Upper lobe of left lung (tissue), 6 donors: ENCODE data around the gene CSK. TPM values are rescaled to one million over a fixed set of nuclear protein-coding genes. Genes with fewer than 3 reads are reported as not detected.

ENCODE experiments used
- ATAC-seq, 2 donors: fragments of 200-7000 bp; cut with Tn5 transposase; one replicate each; pipeline ENCODE4 v1.9.1; 2022; ENCODE audit warnings: mild to moderate bottlenecking in 2 of 2, moderate library complexity in 2 of 2; ENCODE audit not compliant: low FRiP score in 2 of 2
- DNase-seq, 2 donors: peaks; one replicate each; pipeline ENCODE4 v3.0.0-alpha.2; 2019 to 2020
- H3K27ac ChIP-seq, 4 donors: fragments of 200-600 bp; sonication (generic); one replicate each; pipeline ENCODE4 v1.5.1; 2016 to 2019
- H3K27me3 ChIP-seq, 4 donors: fragments of 200-600 bp; sonication (generic); one replicate each; pipeline ENCODE4 v1.5.1; 2017 to 2019
- H3K36me3 ChIP-seq, 4 donors: fragments of 200-600 bp; sonication (generic); one replicate each; pipeline ENCODE4 v1.5.1; 2016 to 2019
- H3K4me1 ChIP-seq, 4 donors: fragments of 200-600 bp; sonication (generic); one replicate each; pipeline ENCODE4 v1.5.1; 2018 to 2019
- H3K4me3 ChIP-seq, 4 donors: fragments of 200-600 bp; sonication (generic); one replicate each; pipeline ENCODE4 v1.5.1; 2017 to 2019; ENCODE audit warnings: mild to moderate bottlenecking in 2 of 4, moderate library complexity in 1 of 4
- H3K9me3 ChIP-seq, 4 donors: fragments of 200-600 bp; sonication (generic); one replicate each; pipeline ENCODE4 v1.5.1; 2018 to 2019
- CTCF ChIP-seq, 6 experiments: fragments of 450-650 bp in 4 of 6; fragments of 200-600 bp in 2 of 6; sonication (generic) in 2 of 6; IDR thresholded peaks; one replicate each; pipeline ENCODE4 v1.5.1; 2016 to 2019; ENCODE audit warnings: antibody characterized with exemption in 6 of 6
- EP300 ChIP-seq, 4 donors: sonication (generic); formaldehyde crosslinking; IDR thresholded peaks; one replicate each; pipeline ENCODE4 v1.5.1; 2017; ENCODE audit warnings: antibody characterized with exemption in 4 of 4, control low read depth in 2 of 4
- POLR2A ChIP-seq, 4 donors: fragments of 450-650 bp; IDR thresholded peaks; one replicate each; pipeline ENCODE4 v1.5.1; 2016 to 2017; ENCODE audit warnings: antibody characterized with exemption in 4 of 4, mild to moderate bottlenecking in 2 of 4
- POLR2AphosphoS5 ChIP-seq, 2 donors: sonication (generic); formaldehyde crosslinking; IDR thresholded peaks; one replicate each; pipeline ENCODE4 v1.5.1; 2017; ENCODE audit warnings: antibody characterized with exemption in 2 of 2
- WGBS, 2 donors: methylation state at CpG; one replicate each; pipeline ENCODE4 v1.1.5; 2017 to 2018; 5-methylcytosine and 5-hydroxymethylcytosine counted together
- total RNA-seq, 6 donors: library from RNA; depleted of rRNA in 4 of 6; stranded (reverse); fragments of >200 nt in 4 of 6; gene quantifications; one replicate each; pipeline versions ENCODE4 v1.1.0 to v1.2.1, GENCODE V29; 2016 to 2021
- donor health status: DM: no; HTN: no; CAD: no; lungs with moderate emphysema.
- donor health status: DM: no; HTN: yes; CAD: no; lungs with severe emphysema.

Gene CSK
- total RNA-seq, 6 donors from 2014 or later, result 32.7 to 104 (median 64.8) TPM

GRCh38 chr15:74817370-74817737 is 35.5 kb downstream of the CSK start:
- no peaks in the 10 kb centered on the region for H3K9me3 ChIP-seq
- H3K4me1 ChIP-seq, result peaks cover 0 to 6% (median 1%) of the 10 kb centered on the region in 4 donors
- 34 to 75% methylated on average over 4 to 9 of the region's 9 CpGs for WGBS, 2 donors
- H3K27me3 ChIP-seq, result no peaks in the 10 kb centered on the region
- H3K4me3 ChIP-seq, result no peak overlapping the region
- ATAC-seq (no peak), DNase-seq (no peak)
- H3K36me3 ChIP-seq, result no peaks in the 10 kb centered on the region
- TF ChIP-seq EP300 (IDR thresholded peaks at IDR 0.05), result no peak
- no peak for TF ChIP-seq POLR2A (IDR thresholded peaks at IDR 0.05)
- TF ChIP-seq CTCF (IDR thresholded peaks at IDR 0.05), result no peak
- no peak for TF ChIP-seq POLR2AphosphoS5 (IDR thresholded peaks at IDR 0.05)
- H3K27ac ChIP-seq, result no peak overlapping the region

- no peaks in the 10 kb centered on the region for H3K27me3 ChIP-seq
- DNase-seq, result no peak
- TF ChIP-seq POLR2A (IDR thresholded peaks at IDR 0.05) (no peak), CTCF (IDR thresholded peaks at IDR 0.05) (no peak)
- H3K4me1 ChIP-seq, result peaks cover 0 to 6% (median 1%) of the 10 kb centered on the region in 4 donors
- H3K9me3 ChIP-seq, result no peaks in the 10 kb centered on the region
- no peak overlapping the region for H3K27ac ChIP-seq
- WGBS, 2 donors, result 40 to 93% methylated on average over 1 to 2 of the region's 5 CpGs
- ATAC-seq, result no peak
- H3K36me3 ChIP-seq, result no peaks in the 10 kb centered on the region
- no peak overlapping the region for H3K4me3 ChIP-seq
Measured at GRCh38 chr15:74820056-74820455, 38.2 kb downstream of the CSK start.

- 64 to 69% methylated on average over 7 to 11 of the region's 11 CpGs for WGBS, 2 donors
- no peak overlapping the region for H3K27ac ChIP-seq
- TF ChIP-seq EP300 (IDR thresholded peaks at IDR 0.05) (no peak), CTCF (IDR thresholded peaks at IDR 0.05) (no peak), POLR2AphosphoS5 (IDR thresholded peaks at IDR 0.05) (no peak), POLR2A (IDR thresholded peaks at IDR 0.05) (no peak)
- no peaks in the 10 kb centered on the region for H3K9me3 ChIP-seq
- H3K36me3 ChIP-seq, result no peaks in the 10 kb centered on the region
- H3K4me3 ChIP-seq, result no peak overlapping the region
- no peaks in the 10 kb centered on the region for H3K27me3 ChIP-seq
- DNase-seq (no peak), ATAC-seq (no peak)
- peaks cover 0 to 9% (median 2%) of the 10 kb centered on the region in 4 donors for H3K4me1 ChIP-seq
Measured at GRCh38 chr15:74821091-74821789, 39.4 kb downstream of the CSK start.

- no peak overlapping the region for H3K27ac ChIP-seq
- no peak overlapping the region for H3K4me3 ChIP-seq
- 87 to 94% methylated on average over 7 of the region's 7 CpGs for WGBS, 2 donors
- no peaks in the 10 kb centered on the region for H3K9me3 ChIP-seq
- H3K36me3 ChIP-seq, result no peaks in the 10 kb centered on the region
- ATAC-seq, result no peak
- H3K4me1 ChIP-seq, result peaks cover 0 to 14% (median 5%) of the 10 kb centered on the region in 4 donors
- H3K27me3 ChIP-seq, result peaks cover 0 to 3% (median 0%) of the 10 kb centered on the region in 4 donors
- TF ChIP-seq POLR2A (IDR thresholded peaks at IDR 0.05), result no peak
- TF ChIP-seq EP300 (IDR thresholded peaks at IDR 0.05), result no peak
- TF ChIP-seq POLR2AphosphoS5 (IDR thresholded peaks at IDR 0.05), result no peak
- no peak for TF ChIP-seq CTCF (IDR thresholded peaks at IDR 0.05)
- DNase-seq, result no peak
Measured at GRCh38 chr15:74821790-74822158, 39.9 kb downstream of the CSK start.

GRCh38 chr15:74822233-74822632 is 40.4 kb downstream of the CSK start:
- ATAC-seq (no peak), DNase-seq (no peak)
- Histone ChIP-seq H3K36me3 (no peaks in the 10 kb centered on the region), H3K4me3 (no peak overlapping the region), H3K27me3 (peaks cover 0 to 8% (median 2%) of the 10 kb centered on the region in 4 donors), H3K4me1 (peaks cover 0 to 14% (median 5%) of the 10 kb centered on the region in 4 donors), H3K27ac (no peak overlapping the region), H3K9me3 (no peaks in the 10 kb centered on the region)
- 73 to 82% methylated on average over 4 of the region's 4 CpGs for WGBS, 2 donors
- no peak for TF ChIP-seq EP300 (IDR thresholded peaks at IDR 0.05)
- TF ChIP-seq CTCF (IDR thresholded peaks at IDR 0.05), result no peak
